Measurements from ENCODE around the gene OVOL2.
A peak's percentile ranks its signal among the peaks of the same experiment; 100 is the strongest.

- peak in 2 of 4 experiments; percentile 12 to 34 for TF ChIP-seq CTCF (IDR thresholded peaks at IDR 0.05)
- no peak for TF ChIP-seq POLR2A (IDR thresholded peaks at IDR 0.05)
These were observed 56.4 kb downstream of the OVOL2 start for GRCh38 chr20:18001131-18001921.

Data from prostate gland (tissue), 2 donors.